ENCODE data around the gene TRIM26.

Gene TRIM26

GRCh38 chr6:30172681-30173080, 40.5 kb downstream of the TRIM26 start:
- H3F3A ChIP-seq (ENCODE audit: control insufficient read depth, insufficient read depth) = no peaks in the 10 kb centered on the region
- no peaks in the 10 kb centered on the region for H3K9me2 ChIP-seq (replicated peaks; ENCODE audit: control insufficient read depth, low read length)
- no peaks in the 10 kb centered on the region for H3K36me3 ChIP-seq (ENCODE audit: control insufficient read depth, low read length)
- no peaks in the 10 kb centered on the region for H3K4me1 ChIP-seq (ENCODE audit: control insufficient read depth, low read length)
- peaks cover 60% of the 10 kb centered on the region for H3K27me3 ChIP-seq (ENCODE audit: control insufficient read depth, low read length)
- no peak overlapping the region for H3K27ac ChIP-seq (ENCODE audit: low read depth, low read length)
- no peak overlapping the region for H3K4me3 ChIP-seq (ENCODE audit: low read length)
- no peaks in the 10 kb centered on the region for H3K79me2 ChIP-seq (ENCODE audit: control insufficient read depth, low read length)
- H3K4me2 ChIP-seq (ENCODE audit: low read length) = no peak overlapping the region
- H3K9me3 ChIP-seq (ENCODE audit: control insufficient read depth, insufficient read depth, low read length) = no peaks in the 10 kb centered on the region
- no peaks in the 10 kb centered on the region; the same call in 1 of the 2 replicates for H4K20me1 ChIP-seq (ENCODE audit: control insufficient read depth, insufficient read depth, low read depth, low read length)
- TF ChIP-seq EZH2phosphoT487 (IDR thresholded peaks at IDR 0.05; ENCODE audit: borderline replicate concordance, low read length) (no peak), CTCF (IDR thresholded peaks at IDR 0.05; ENCODE audit: low read depth, low read length, poor library complexity, severe bottlenecking) (no peak)

- peaks cover 63% of the 10 kb centered on the region for H3K27me3 ChIP-seq (ENCODE audit: control insufficient read depth, low read length)
- H4K20me1 ChIP-seq (ENCODE audit: control insufficient read depth, insufficient read depth, low read depth, low read length) = no peaks in the 10 kb centered on the region; the same call in 1 of the 2 replicates
- H3K9me2 ChIP-seq (replicated peaks; ENCODE audit: control insufficient read depth, low read length) = no peaks in the 10 kb centered on the region
- H3K27ac ChIP-seq (ENCODE audit: low read depth, low read length) = no peak overlapping the region
- no peaks in the 10 kb centered on the region for H3K4me1 ChIP-seq (ENCODE audit: control insufficient read depth, low read length)
- no peaks in the 10 kb centered on the region for H3K79me2 ChIP-seq (ENCODE audit: control insufficient read depth, low read length)
- no peak for TF ChIP-seq CTCF (IDR thresholded peaks at IDR 0.05; ENCODE audit: low read depth, low read length, poor library complexity, severe bottlenecking)
- TF ChIP-seq EZH2phosphoT487 (IDR thresholded peaks at IDR 0.05; ENCODE audit: borderline replicate concordance, low read length) = no peak
- no peaks in the 10 kb centered on the region for H3K36me3 ChIP-seq (ENCODE audit: control insufficient read depth, low read length)
- H3K9me3 ChIP-seq (ENCODE audit: control insufficient read depth, insufficient read depth, low read length) = no peaks in the 10 kb centered on the region
- no peak overlapping the region for H3K4me2 ChIP-seq (ENCODE audit: low read length)
- H3F3A ChIP-seq (ENCODE audit: control insufficient read depth, insufficient read depth) = no peaks in the 10 kb centered on the region
- no peak overlapping the region for H3K4me3 ChIP-seq (ENCODE audit: low read length)
Measured at GRCh38 chr6:30171677-30172471, 41.3 kb downstream of the TRIM26 start.

- H3K4me3 ChIP-seq (ENCODE audit: low read length) = no peak overlapping the region
- peak; percentile 79 for TF ChIP-seq CTCF (IDR thresholded peaks at IDR 0.05; ENCODE audit: low read depth, low read length, poor library complexity, severe bottlenecking)
- no peak for TF ChIP-seq EZH2phosphoT487 (IDR thresholded peaks at IDR 0.05; ENCODE audit: borderline replicate concordance, low read length)
- no peaks in the 10 kb centered on the region; the same call in 1 of the 2 replicates for H4K20me1 ChIP-seq (ENCODE audit: control insufficient read depth, insufficient read depth, low read depth, low read length)
- H3K36me3 ChIP-seq (ENCODE audit: control insufficient read depth, low read length) = no peaks in the 10 kb centered on the region
- H3K9me3 ChIP-seq (ENCODE audit: control insufficient read depth, insufficient read depth, low read length) = no peaks in the 10 kb centered on the region
- no peaks in the 10 kb centered on the region for H3K4me1 ChIP-seq (ENCODE audit: control insufficient read depth, low read length)
- H3K27me3 ChIP-seq (ENCODE audit: control insufficient read depth, low read length) = peaks cover 51% of the 10 kb centered on the region
- H3K79me2 ChIP-seq (ENCODE audit: control insufficient read depth, low read length) = no peaks in the 10 kb centered on the region
- no peak overlapping the region for H3K4me2 ChIP-seq (ENCODE audit: low read length)
- no peak overlapping the region for H3K27ac ChIP-seq (ENCODE audit: low read depth, low read length)
- no peaks in the 10 kb centered on the region for H3F3A ChIP-seq (ENCODE audit: control insufficient read depth, insufficient read depth)
- H3K9me2 ChIP-seq (replicated peaks; ENCODE audit: control insufficient read depth, low read length) = no peaks in the 10 kb centered on the region
Measured at GRCh38 chr6:30169658-30170614, 43.3 kb downstream of the TRIM26 start.

Measured in DOHH2 (cell line).